ENCODE results near the gene NHEJ1.

Gene NHEJ1

GRCh38 chr2:219059375-219059724 is 101.3 kb downstream of the NHEJ1 start:
- no peak for TF ChIP-seq CTCF (conservative IDR thresholded peaks at IDR 0.05; ENCODE audit: control insufficient read depth, insufficient read depth, low read depth, low read length)
- no peak for DNase-seq (ENCODE audit: low read depth)
- H3K4me3 ChIP-seq (ENCODE audit: control insufficient read depth, low read depth, low read length) = no peak overlapping the region

GRCh38 chr2:219058541-219059374 is 101.9 kb downstream of the NHEJ1 start:
- no peak for DNase-seq (ENCODE audit: low read depth)
- H3K4me3 ChIP-seq (ENCODE audit: control insufficient read depth, low read depth, low read length) = no peak overlapping the region
- TF ChIP-seq CTCF (conservative IDR thresholded peaks at IDR 0.05; ENCODE audit: control insufficient read depth, insufficient read depth, low read depth, low read length) = no peak

GRCh38 chr2:219057709-219058540 is 102.7 kb downstream of the NHEJ1 start:
- DNase-seq (ENCODE audit: low read depth) = peak; percentile 58
- TF ChIP-seq CTCF (conservative IDR thresholded peaks at IDR 0.05; ENCODE audit: control insufficient read depth, insufficient read depth, low read depth, low read length) = peak; percentile 68
- no peak overlapping the region for H3K4me3 ChIP-seq (ENCODE audit: control insufficient read depth, low read depth, low read length)

- DNase-seq (ENCODE audit: low read depth) = no peak
- no peak for TF ChIP-seq CTCF (conservative IDR thresholded peaks at IDR 0.05; ENCODE audit: control insufficient read depth, insufficient read depth, low read depth, low read length)
- H3K4me3 ChIP-seq (ENCODE audit: control insufficient read depth, low read depth, low read length) = no peak overlapping the region
Measured at GRCh38 chr2:219056896-219057708, 103.5 kb downstream of the NHEJ1 start.

GRCh38 chr2:219056176-219056895 is 104.3 kb downstream of the NHEJ1 start:
- TF ChIP-seq CTCF (conservative IDR thresholded peaks at IDR 0.05; ENCODE audit: control insufficient read depth, insufficient read depth, low read depth, low read length) = no peak
- no peak for DNase-seq (ENCODE audit: low read depth)

More at GRCh38 chr2:219056176-219056895, 104.3 kb downstream of the NHEJ1 start:
- H3K4me3 ChIP-seq (ENCODE audit: control insufficient read depth, low read depth, low read length) = no peak overlapping the region

All from fibroblast of mammary gland (primary cell).